ENCODE data around the gene CPTP. TPM values are rescaled to one million over a fixed set of nuclear protein-coding genes. Genes with fewer than 3 reads are reported as not detected.
A peak's percentile ranks its signal among the peaks of the same experiment; 100 is the strongest.

CPTP gene
- total and polyA plus RNA-seq, 2 of the 13 experiments (the other 11 are each of a cell fraction or from before 2014, with no cell fraction given) = 5.5 to 9.3 TPM

GRCh38 chr1:1353389-1354151 lies 29.0 kb downstream of the CPTP start:
- H4K20me1 ChIP-seq (ENCODE audit: insufficient read depth, low read length) = no peaks in the 10 kb centered on the region
- H3K4me1 ChIP-seq (ENCODE audit: insufficient read depth, low read length) = peaks cover 33% of the 10 kb centered on the region
- no peak overlapping the region for H3K9ac ChIP-seq (ENCODE audit: insufficient read depth, low read depth, low read length)
- CTCF ChIA-PET (ENCODE audit: low intra/inter-chr PET ratio, low total read pairs) = no interaction called here
- FAIRE-seq = no peak
- no peak overlapping the region for H3K27ac ChIP-seq (ENCODE audit: extremely low read length, insufficient read depth, low read length)
- no peaks in the 10 kb centered on the region for H3K27me3 ChIP-seq (ENCODE audit: control insufficient read depth in 1 of 2, insufficient read depth in 2 of 2, low read length in 2 of 2)
- intact Hi-C loops (cut with micrococcal nuclease; ENCODE audit: unreplicated experiment) (no loop called here), in situ Hi-C loops (cut with HindIII; ENCODE audit: extremely low pct_ligation_motif_present, low pct_unique_long_range_greater_than_20kb) (no loop called here)
- WGBS (ENCODE audit: low lambda C conversion rate) = 83% methylated on average over 13 of the region's 28 CpGs
- no peak overlapping the region for H2AFZ ChIP-seq (ENCODE audit: low read length)
- POLR2A ChIA-PET = no interaction called here
- H3K79me2 ChIP-seq (ENCODE audit: insufficient read depth, low read length) = peaks cover 6% of the 10 kb centered on the region
- no peak overlapping the region for H3K4me2 ChIP-seq (ENCODE audit: low read depth, low read length)
- no peak for DNase-seq (ENCODE audit: low spot score)
- no TSS peak for BruUV-seq (replicated peaks)
- no peak for ATAC-seq
- no peaks in the 10 kb centered on the region for H3K36me3 ChIP-seq (replicated peaks in 1 of 2; ENCODE audit: control insufficient read depth in 1 of 2, insufficient read depth in 2 of 2, low read length in 2 of 2)
- no peaks in the 10 kb centered on the region for H3K9me3 ChIP-seq (ENCODE audit: low read length)
- H3K4me3 ChIP-seq (replicated peaks in 1 of 3; ENCODE audit: insufficient read depth in 1 of 3, low read depth in 2 of 3, low read length in 3 of 3) = no peak overlapping the region
- TF ChIP-seq HIC2 (CRISPR knock-in tag; IDR thresholded peaks at IDR 0.05; ENCODE audit: low read depth) = no peak
- TF ChIP-seq AKAP8 (CRISPR knock-in tag; IDR thresholded peaks at IDR 0.05) = peak; percentile 92; the same call in 1 of the 2 replicates
- no peak for TF ChIP-seq ZNF24 (IDR thresholded peaks at IDR 0.05)
- TF ChIP-seq ZNF33A (CRISPR knock-in tag; IDR thresholded peaks at IDR 0.05; ENCODE audit: borderline replicate concordance) = no peak
- no peak for TF ChIP-seq ZNF691 (CRISPR knock-in tag; IDR thresholded peaks at IDR 0.05; ENCODE audit: borderline replicate concordance, low read depth)
- no peak for TF ChIP-seq HCFC1 (IDR thresholded peaks at IDR 0.05; ENCODE audit: low read depth, low read length)
- TF ChIP-seq ATF7-NPFF (CRISPR knock-in tag; IDR thresholded peaks at IDR 0.05; ENCODE audit: low read depth) = no peak
- 0 out of 2 replicates have a peak, but pooled peaks have one; percentile 16 for TF ChIP-seq PATZ1 (CRISPR knock-in tag; IDR thresholded peaks at IDR 0.05)
- TF ChIP-seq TFDP1 (CRISPR knock-in tag; IDR thresholded peaks at IDR 0.05; ENCODE audit: borderline replicate concordance) = no peak
- TF ChIP-seq HNRNPH1 (optimal IDR thresholded peaks at IDR 0.05; ENCODE audit: low read depth, low read length) = no peak
- TF ChIP-seq HBP1 (CRISPR knock-in tag; IDR thresholded peaks at IDR 0.05; ENCODE audit: low read depth) = no peak
- TF ChIP-seq AGO2 (optimal IDR thresholded peaks at IDR 0.05; ENCODE audit: low read depth, low read length) = peak; percentile 82
- no peak for TF ChIP-seq HNF4G (IDR thresholded peaks at IDR 0.05; ENCODE audit: borderline replicate concordance, low read depth, low read length)
- TF ChIP-seq HNF4G (CRISPR knock-in tag; IDR thresholded peaks at IDR 0.05; ENCODE audit: borderline replicate concordance, low read depth) = no peak
- TF ChIP-seq ZNF329 (CRISPR knock-in tag; IDR thresholded peaks at IDR 0.05; ENCODE audit: low read depth) = no peak
- no peak for TF ChIP-seq THAP8 (CRISPR knock-in tag; IDR thresholded peaks at IDR 0.05; ENCODE audit: borderline replicate concordance)
